ENCODE data around the gene AGFG2.

Gene AGFG2

GRCh38 chr7:100570954-100571828, 32.2 kb downstream of the AGFG2 start:
- no peak for DNase-seq

- no peak for DNase-seq
Observed at GRCh38 chr7:100571829-100572116, 32.8 kb downstream of the AGFG2 start.

DNA sequence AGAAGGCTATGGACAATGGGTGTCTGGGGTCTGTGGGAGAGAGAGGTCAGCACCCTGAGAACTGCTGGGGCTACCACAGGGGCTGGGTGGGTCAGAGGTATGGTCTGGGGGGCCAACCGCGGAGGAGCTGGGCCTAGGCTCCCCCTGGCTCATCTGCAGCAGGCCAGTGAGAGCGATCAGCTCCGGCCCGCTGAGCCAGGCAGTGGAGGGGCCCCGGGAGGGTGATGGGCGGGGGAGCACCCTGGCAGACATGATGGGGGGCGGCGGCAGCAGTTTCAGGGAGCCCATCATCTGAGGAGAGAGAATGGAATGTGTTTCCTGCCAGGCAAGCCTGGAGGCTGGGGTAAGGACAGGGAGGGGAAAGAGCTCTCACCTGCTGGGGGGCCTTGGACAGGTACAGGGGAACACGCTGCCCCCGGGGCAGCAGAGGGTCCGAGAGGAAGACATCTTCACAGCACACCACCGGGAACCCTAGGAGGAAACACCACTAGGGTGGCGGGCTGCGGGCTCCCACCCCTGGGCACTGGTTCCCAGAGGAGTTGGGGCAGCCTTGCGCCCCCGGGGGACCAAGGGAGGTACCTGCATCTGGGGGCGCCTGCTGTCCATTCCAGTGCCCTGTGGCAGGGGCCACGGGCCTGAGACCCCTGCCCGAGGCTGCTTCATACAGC, 33.4 kb downstream of the AGFG2 start:
- no peak for DNase-seq

GRCh38 chr7:100572949-100573675, 34.1 kb downstream of the AGFG2 start:
- no peak for DNase-seq

- no peak for DNase-seq
Observed at GRCh38 chr7:100573691-100574361, 34.8 kb downstream of the AGFG2 start, which contains the start of gene SAP25. SAP25 (minus strand) TSS chr7:100573900; CDS start chr7:100573742, 158 bp downstream.

GRCh38 chr7:100574362-100575205, 35.6 kb downstream of the AGFG2 start:
- no peak for DNase-seq

DNA sequence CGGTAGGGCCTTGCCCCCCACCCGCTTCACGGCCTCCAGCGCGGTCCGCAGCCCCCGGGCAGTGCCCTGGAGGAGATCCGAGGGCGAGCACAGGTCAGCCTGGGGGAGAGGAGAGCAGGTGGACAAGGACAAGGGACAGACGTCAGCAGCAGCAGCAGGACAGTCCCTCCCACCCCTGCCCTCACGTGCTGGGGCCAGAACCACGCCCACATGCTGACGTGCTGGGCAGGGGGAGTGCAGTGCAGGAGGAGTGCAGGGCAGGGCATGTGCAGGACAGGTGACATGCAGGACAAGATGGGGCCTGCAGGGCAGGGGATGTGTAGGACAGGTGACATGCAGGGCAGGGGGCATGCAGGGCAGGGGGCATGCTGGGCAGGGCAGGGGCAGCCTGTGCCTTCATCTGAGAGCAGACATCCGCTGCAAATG, 36.2 kb downstream of the AGFG2 start:
- DNase-seq: no peak

- no peak for DNase-seq
Observed at GRCh38 chr7:100575746-100576383, 36.9 kb downstream of the AGFG2 start.

- DNase-seq: no peak
Observed at GRCh38 chr7:100576384-100576993, 37.5 kb downstream of the AGFG2 start.

DNA sequence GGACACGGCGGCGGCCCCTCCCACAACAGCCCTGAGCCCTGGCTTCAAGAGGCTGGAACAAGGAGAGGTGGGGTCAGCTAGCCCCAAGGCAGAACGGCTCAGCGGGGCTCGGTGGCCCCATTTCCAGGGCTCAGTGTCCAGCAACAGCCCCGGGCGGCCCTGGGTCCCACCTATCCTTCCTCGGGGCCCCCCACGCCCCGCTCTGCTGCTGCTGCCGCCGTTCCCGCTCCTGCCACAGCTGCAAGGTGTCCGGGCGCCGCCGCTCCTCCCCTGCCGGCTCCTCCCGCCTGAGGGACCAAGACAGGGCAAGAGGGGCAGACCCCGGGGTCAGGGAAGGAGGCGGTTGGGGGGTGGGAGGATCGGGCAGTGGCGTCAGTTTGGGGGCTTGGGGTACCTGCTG, 38.1 kb downstream of the AGFG2 start:
- DNase-seq: no peak

- no peak for DNase-seq
Observed at GRCh38 chr7:100577507-100577906, 38.5 kb downstream of the AGFG2 start.

DNA sequence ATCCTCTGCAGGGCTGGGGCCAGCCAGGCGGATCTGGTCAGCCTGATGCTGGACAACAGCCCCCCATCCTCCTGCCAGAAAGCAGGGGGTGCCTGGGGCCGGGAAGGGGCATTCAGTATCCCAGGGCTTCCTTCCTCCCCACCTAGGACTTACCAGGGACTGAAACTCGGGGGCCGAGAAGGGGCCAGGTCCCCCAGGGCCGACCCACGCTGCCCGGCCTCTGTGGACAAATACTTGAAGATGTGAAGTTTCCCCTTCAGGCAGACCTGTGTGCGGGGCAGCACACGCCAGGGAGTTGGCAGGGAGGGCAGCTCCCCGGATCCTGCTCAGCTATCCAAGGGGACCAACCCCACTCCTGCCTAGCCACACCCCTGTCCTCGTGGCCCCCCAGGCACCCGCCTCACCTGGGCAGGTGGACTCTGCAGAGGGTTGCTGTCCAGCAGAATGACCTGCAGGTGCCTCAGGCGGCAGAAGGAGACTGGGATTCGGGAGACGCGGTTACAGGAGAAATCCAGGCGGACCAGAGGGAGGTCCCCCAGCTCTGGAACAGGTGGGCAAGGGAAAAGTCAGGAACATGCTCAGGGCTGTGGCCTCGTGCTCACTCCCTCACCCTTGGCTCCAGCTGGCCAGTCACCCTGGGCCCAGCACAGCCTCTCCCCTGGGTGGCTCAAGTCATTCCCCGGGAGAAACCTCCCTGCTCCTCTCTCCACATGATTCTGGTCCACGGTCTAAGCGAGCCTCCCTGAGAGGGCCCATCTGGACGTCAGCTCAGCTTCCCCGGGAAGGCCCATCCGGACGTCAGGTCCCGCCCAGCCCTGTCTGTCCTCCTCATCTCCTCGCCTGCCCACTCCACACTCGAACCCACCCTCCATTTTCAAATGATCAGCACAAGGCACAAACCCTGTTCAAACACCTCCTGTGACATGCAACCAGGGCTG, 39.5 kb downstream of the AGFG2 start:
- DNase-seq: no peak

DNA sequence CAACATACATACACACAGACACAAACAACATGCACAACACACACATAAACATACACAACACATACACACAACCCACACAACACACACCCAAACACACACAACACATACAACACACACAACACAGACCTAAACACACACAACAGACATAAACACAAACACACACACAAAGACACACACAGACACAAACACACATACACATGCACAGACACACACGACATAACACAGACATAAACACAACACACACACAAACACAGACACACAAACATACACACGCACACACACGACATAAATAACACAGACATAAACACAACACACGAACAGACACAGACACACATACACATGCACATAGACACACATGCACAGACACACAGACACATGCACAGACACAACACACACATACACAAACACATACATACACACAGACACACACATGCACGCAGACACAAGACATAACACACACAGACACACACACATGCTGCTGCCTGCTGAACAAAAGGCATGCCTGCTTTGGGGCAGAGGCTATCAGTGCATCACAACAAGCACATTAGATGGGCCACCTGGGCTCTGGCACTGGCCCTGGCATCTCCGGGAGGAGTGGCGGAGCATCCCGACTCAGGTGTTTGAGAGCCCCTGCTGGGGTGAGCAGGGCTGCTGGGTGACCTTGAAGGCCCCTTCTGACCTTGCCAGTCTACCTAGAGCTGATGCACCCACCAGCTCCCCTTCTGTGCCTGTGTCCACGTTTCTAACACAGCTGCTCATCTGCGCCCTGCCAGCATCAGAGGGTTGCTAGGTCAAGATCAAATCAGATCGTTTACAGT, 41.7 kb downstream of the AGFG2 start:
- no peak for DNase-seq

- DNase-seq: no peak
Observed at GRCh38 chr7:100582041-100582579, 43.1 kb downstream of the AGFG2 start.

DNA sequence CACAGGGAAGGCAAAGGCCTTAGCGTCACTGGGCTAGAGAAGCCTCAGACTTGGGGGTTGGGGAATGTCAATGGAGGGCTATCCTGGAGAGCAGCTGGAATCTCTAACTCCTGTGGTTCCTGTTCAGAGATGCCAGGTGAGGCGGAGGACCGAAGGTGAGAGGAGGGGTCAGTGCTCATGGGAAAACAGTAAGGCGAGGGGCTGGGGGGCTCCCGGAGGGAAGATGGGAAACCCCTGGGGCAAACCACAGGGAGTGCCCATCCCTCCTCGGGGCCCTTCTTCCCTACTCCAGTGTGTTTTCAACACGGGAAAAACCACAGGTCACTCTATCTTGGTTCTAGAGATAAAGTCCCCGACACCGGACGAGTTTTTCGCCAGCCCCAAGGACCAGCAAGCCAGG, 43.6 kb downstream of the AGFG2 start:
- DNase-seq: no peak

DNA sequence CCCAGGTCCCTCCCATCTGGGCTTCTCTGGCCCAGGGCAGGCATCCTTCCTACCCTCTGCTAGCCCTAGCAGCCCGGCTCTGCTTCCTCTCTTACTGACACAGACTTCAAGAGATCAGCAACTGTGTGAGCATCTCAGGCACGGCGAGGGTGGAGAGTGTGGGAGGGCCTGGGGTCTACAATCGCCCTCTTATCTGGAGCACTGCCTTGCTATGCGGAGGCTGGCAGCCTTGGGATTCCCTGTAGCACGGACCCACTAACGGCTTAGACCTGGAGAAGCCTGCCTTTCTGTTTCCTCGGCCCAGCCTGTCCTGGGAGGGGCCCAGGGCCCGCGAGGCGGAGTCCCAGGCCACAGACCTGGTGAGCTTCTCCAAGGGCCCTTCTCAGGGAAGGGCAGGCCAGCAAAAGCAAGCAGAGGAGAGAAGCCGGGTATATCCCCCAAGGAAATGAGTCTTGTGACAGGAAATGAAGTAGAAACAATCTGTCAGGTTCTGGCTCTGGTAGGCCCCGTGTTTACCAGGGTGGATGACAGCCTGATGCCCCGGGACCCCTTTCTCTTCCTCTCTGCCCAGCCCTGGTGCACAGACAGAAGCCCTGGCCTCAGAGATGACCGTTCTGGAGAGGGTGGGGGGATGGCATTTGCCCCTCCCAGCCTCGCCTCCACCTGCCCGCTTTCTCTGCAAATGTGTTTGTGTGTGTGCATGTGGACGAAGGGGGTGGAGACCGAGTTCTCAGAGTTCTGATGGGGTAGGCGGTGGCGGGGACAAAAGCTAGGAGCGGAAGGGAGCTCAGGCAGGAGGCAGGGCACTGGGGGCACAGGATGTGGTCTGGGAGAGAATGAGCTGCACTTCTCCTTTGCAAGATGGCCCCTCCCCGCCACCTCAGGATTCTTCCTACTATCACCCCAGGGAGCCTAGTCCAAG, 44.4 kb downstream of the AGFG2 start:
- peak in 21 of 51 donors; percentile 9 to 46 (median 25) for DNase-seq

Data from hypothalamus (tissue), 51 donors.